K562 (cell line): ENCODE data around the gene MAD1L1. TPM values are rescaled to one million over a fixed set of nuclear protein-coding genes. Genes with fewer than 3 reads are reported as not detected.
A peak's percentile ranks its signal among the peaks of the same experiment; 100 is the strongest.

Source experiments
- ATAC-seq: fragments of 200-7000 bp; cut with Tn5 transposase; 3 replicates; pipeline ENCODE4 v1.9.1; 2020; ENCODE audit warnings: moderate library complexity
- BruUV-seq: library from RNA; stranded (reverse); fragments of 400-500 nt; replicated peaks from 2 replicates; lab custom pipeline; 2021; lab: Mats Ljungman, UMichigan
- CTCF ChIA-PET: fragments of 300-600 bp; formaldehyde crosslinking; extraction: SDS; loops from one replicate; lab custom pipeline; 2021; ENCODE audit warnings: low intra/inter-chr PET ratio; lab: Yijun Ruan, JAX
- POLR2A ChIA-PET: fragments of 300-600, 350-650 bp; sonication (Branson Sonifier 250); formaldehyde crosslinking; extraction: SDS; loops from one replicate; lab custom pipeline; 2021; ENCODE audit warnings: antibody characterized with exemption, inconsistent platforms; lab: Yijun Ruan, JAX
- DNase-seq, 4 experiments: peaks; one replicate each; pipeline versions ENCODE4 v3.0.0 to v3.0.0-alpha.2; 2011 to 2018; ENCODE audit warnings: low spot score in 3 of 4, mixed read lengths in 3 of 4; ENCODE audit errors: extremely low read depth in 1 of 4
- FAIRE-seq: peaks from 2 replicates; lab custom pipeline; 2011; peaks lifted over from hg19 to GRCh38; lab: Jason Lieb, UNC
- H2AFZ ChIP-seq: 2 replicates; pipeline ENCODE4 v1.6.0; 2011; ENCODE audit warnings: low read depth, low read length, control low read depth, inconsistent platforms
- H3K27ac ChIP-seq: fragments of 200-600 bp; 3 replicates; pipeline ENCODE4 v1.8.0; 2011; ENCODE audit warnings: low read depth, mild to moderate bottlenecking, control low read depth, inconsistent platforms, low read length, moderate library complexity, mixed read lengths; ENCODE audit errors: extremely low read depth
- H3K27me3 ChIP-seq, 2 experiments: fragments of 300-600 bp in 1 of 2; 2 replicates in 1 of 2; 3 replicates in 1 of 2; pipeline versions ENCODE4 v1.6.0 to v1.8.0; 2011; ENCODE audit warnings: inconsistent platforms in 2 of 2, low read length in 2 of 2, mild to moderate bottlenecking in 1 of 2, mixed read lengths in 1 of 2, moderate library complexity in 1 of 2; ENCODE audit not compliant: control insufficient read depth in 2 of 2, insufficient read depth in 2 of 2
- H3K36me3 ChIP-seq: fragments of 300-600 bp; 3 replicates; pipeline ENCODE4 v1.8.0; 2011; ENCODE audit warnings: mild to moderate bottlenecking, low read length, inconsistent platforms; ENCODE audit not compliant: control insufficient read depth, insufficient read depth
- H3K4me1 ChIP-seq, 2 experiments: fragments of 200-600 bp in 1 of 2; replicated peaks in 1 of 2; 2 replicates in 1 of 2; 3 replicates in 1 of 2; pipeline versions ENCODE4 v1.5.1 to v1.8.0; 2011; ENCODE audit warnings: inconsistent platforms in 2 of 2, low read length in 2 of 2, mild to moderate bottlenecking in 1 of 2, mixed read lengths in 1 of 2, moderate library complexity in 1 of 2; ENCODE audit not compliant: control insufficient read depth in 2 of 2, insufficient read depth in 2 of 2
- H3K4me2 ChIP-seq: 2 replicates; pipeline ENCODE4 v1.6.1; 2011; ENCODE audit warnings: low read length, control low read depth, inconsistent platforms, mixed read lengths; ENCODE audit not compliant: insufficient read depth
- H3K4me3 ChIP-seq: fragments of 200-600 bp; sonication (generic), shearing (Covaris generic); 2 replicates; pipeline ENCODE4 v1.5.1; 2016; ENCODE audit warnings: control low read depth, inconsistent platforms
- H3K79me2 ChIP-seq: fragments of 200-600 bp; 3 replicates; pipeline ENCODE4 v1.8.0; 2011; ENCODE audit warnings: low read length, inconsistent platforms; ENCODE audit not compliant: control insufficient read depth, insufficient read depth
- H3K9ac ChIP-seq, 2 experiments: 2 replicates each; pipeline versions ENCODE4 v1.6.0 to v1.6.1; 2011; ENCODE audit warnings: low read depth in 2 of 2, low read length in 2 of 2, control low read depth in 1 of 2, inconsistent platforms in 1 of 2, mild to moderate bottlenecking in 1 of 2, mixed read lengths in 1 of 2; ENCODE audit not compliant: insufficient read depth in 1 of 2
- H3K9me1 ChIP-seq: one replicate; pipeline ENCODE4 v1.6.0; 2011; ENCODE audit warnings: inconsistent platforms, mild to moderate bottlenecking, low read length, moderate library complexity; ENCODE audit not compliant: control insufficient read depth, insufficient read depth
- H3K9me3 ChIP-seq: replicated peaks from 2 replicates; pipeline ENCODE4 v1.5.1; 2011; ENCODE audit warnings: low read depth, low read length, inconsistent platforms; ENCODE audit not compliant: control insufficient read depth, insufficient read depth
- H4K20me1 ChIP-seq: replicated peaks from 2 replicates; pipeline ENCODE4 v1.6.1; 2011; ENCODE audit warnings: low read length, inconsistent platforms, mixed read lengths; ENCODE audit not compliant: control insufficient read depth, insufficient read depth
- MEF2A ChIP-seq: IDR thresholded peaks from 2 replicates; pipeline ENCODE4 v1.6.1; 2011; ENCODE audit warnings: low read depth, mild to moderate bottlenecking, low read length, moderate library complexity; ENCODE audit not compliant: control insufficient read depth
- MTA2 ChIP-seq: fragments of 450-650 bp; IDR thresholded peaks from 2 replicates; pipeline ENCODE4 v1.6.1; 2016; ENCODE audit warnings: low read depth
- POLR2G ChIP-seq: fragments of 200-400 bp; formaldehyde crosslinking; IDR thresholded peaks from 2 replicates; pipeline ENCODE4 v1.6.1; 2017; ENCODE audit warnings: low read depth, mild to moderate bottlenecking, antibody characterized with exemption, low read length, moderate library complexity
- RBBP5 ChIP-seq: fragments of 200-600 bp; sonication (generic); IDR thresholded peaks from 2 replicates; pipeline ENCODE4 v1.6.1; 2012; ENCODE audit warnings: borderline replicate concordance, mild to moderate bottlenecking, low read length, control low read depth, inconsistent platforms; ENCODE audit not compliant: insufficient read depth, poor library complexity, severe bottlenecking
- SRSF3 ChIP-seq: fragments of 200-400 bp; formaldehyde crosslinking; IDR thresholded peaks from 2 replicates; pipeline ENCODE4 v1.6.1; 2016; ENCODE audit warnings: mild to moderate bottlenecking, low read length, moderate library complexity; ENCODE audit not compliant: insufficient read depth
- WGBS: fragments of 100-300 bp; shearing (Covaris generic); methylation state at CpG from one replicate; pipeline ENCODE4 v1.1.6; 2016; ENCODE audit warnings: low coverage, mixed read lengths; ENCODE audit not compliant: insufficient coverage; ENCODE audit errors: missing lambda C conversion rate; 5-methylcytosine and 5-hydroxymethylcytosine counted together
- in situ Hi-C: fragments of 300-500 bp; cut with MboI; formaldehyde crosslinking; loops from 4 replicates; pipeline ENCODE4 v1.15.0; 2018; ENCODE audit warnings: inconsistent platforms, mixed read lengths
- intact Hi-C: fragments of 100-400 bp; cut with micrococcal nuclease; formaldehyde crosslinking; loops from 2 replicates; pipeline ENCODE4 v1.14.2; 2022
- polyA plus RNA-seq, 8 experiments: library from polyadenylated mRNA; depleted of rRNA in 4 of 8; stranded (reverse) in 5 of 8; unstranded in 3 of 8; fragments of >200 nt; fragmentation: Nextera tagmentation in 2 of 8; fragmentation: Illumina TruSeq in 1 of 8; extraction: Ambion mirVana in 2 of 8; extraction: Trizol in 1 of 8; gene quantifications; 2 replicates each; pipeline versions ENCODE4 v1.2.1 to v1.2.3, GENCODE V29; 2011 to 2014; ENCODE audit warnings: inconsistent platforms in 1 of 8, missing spikeins in 1 of 8
- total RNA-seq, 7 experiments: library from RNA; depleted of rRNA in 6 of 7; stranded (reverse); fragments of >200 nt in 6 of 7; fragmentation: Illumina TruSeq in 2 of 7; extraction: Trizol in 2 of 7; gene quantifications; 2 replicates each; pipeline versions ENCODE4 v1.2.1 to v1.2.3, GENCODE V29; 2011 to 2021; ENCODE audit warnings: low replicate concordance in 1 of 7

MAD1L1 gene
- total and polyA plus RNA-seq, 9 of the 15 experiments (the other 6 are each of a cell fraction or from before 2014, with no cell fraction given) = 1.7 to 89.7 (median 18.0) TPM

DNA sequence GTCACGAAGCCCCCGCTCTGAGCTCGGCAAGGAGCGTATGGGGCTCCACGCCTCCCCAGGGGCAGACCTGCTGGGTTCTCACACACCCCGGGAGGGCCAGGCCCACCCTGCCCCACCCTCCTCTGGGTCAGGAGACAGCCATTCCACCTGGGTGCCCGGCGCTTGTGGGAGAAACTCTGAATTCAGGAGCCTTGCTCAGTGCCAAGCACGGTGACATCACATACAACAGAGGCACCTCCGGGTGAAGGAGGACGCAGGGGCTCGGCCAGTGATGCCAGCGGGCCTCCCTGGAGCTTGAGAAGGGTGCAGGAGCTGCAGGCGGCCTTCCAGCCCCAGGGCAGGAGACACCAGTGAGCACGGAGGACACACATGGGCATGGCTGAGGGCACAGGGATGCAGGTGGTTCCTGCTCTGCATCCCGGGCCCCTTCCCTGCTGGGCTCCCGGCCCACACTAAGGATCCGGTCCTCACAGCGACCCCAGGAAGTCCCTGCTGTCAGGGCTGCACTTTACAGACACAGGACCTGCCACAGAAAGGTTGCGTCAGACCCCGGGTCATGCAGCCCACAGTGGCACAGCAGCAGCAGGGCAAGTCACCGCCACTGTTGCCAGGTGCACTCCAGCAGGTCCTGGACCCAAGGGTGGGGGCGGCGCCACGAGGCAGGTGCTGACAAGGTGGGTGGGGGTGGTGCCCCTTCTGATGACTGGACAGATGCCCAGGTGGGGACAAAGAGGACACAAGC is 108.0 kb downstream of the MAD1L1 start:
- CTCF ChIA-PET = no interaction called here
- H3K9ac ChIP-seq = no peak overlapping the region; a peak in 1 of 4 replicates
- in situ Hi-C loops = no loop called here

DNA sequence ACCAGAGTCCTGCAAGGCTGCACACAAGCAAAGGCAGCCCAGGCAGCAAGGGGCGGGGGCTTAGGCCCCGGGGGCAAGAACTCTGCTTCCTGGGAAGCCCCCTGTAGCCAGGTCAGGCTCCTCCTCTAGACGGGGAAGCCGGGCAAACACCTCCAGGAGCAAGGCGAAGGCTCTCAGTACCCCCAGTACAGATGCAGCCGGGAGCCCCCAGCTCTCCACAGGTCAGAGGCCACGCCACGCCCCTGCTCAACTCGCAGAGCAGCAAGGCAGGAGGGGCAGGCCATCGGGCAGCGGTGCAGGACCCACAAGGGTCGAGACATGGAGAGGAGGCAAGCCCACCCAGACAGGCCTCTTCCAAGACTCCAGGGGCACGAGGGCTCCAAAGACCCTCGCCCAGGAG is 108.8 kb downstream of the MAD1L1 start:
- H3K9me1 ChIP-seq = no peaks in the 10 kb centered on the region
- H4K20me1 ChIP-seq = peaks cover 5% of the 10 kb centered on the region; the same call in 1 of the 2 replicates
- peaks cover 0 to 44% of the 10 kb centered on the region in 2 experiments; a peak in 2 of 5 replicates for H3K4me1 ChIP-seq
- no TSS peak for BruUV-seq
- no peak overlapping the region for H3K4me3 ChIP-seq
- DNase-seq (no peak), ATAC-seq (no peak), FAIRE-seq (no peak)
- no peaks in the 10 kb centered on the region for H3K27me3 ChIP-seq
- intact Hi-C loops = no loop called here
- H2AFZ ChIP-seq = no peak overlapping the region
- H3K4me2 ChIP-seq = no peak overlapping the region
- POLR2A ChIA-PET = no interaction called here
- no peak for TF ChIP-seq RBBP5
- no peaks in the 10 kb centered on the region for H3K9me3 ChIP-seq
- H3K36me3 ChIP-seq = peaks cover 10% of the 10 kb centered on the region; the same call in 1 of the 3 replicates
- H3K9ac ChIP-seq = no peak overlapping the region; a peak in 1 of 4 replicates
- H3K79me2 ChIP-seq = no peaks in the 10 kb centered on the region
- in situ Hi-C loops = no loop called here
- CTCF ChIA-PET = no interaction called here
- WGBS = 80% methylated on average over 11 of the region's 14 CpGs
- no peak overlapping the region for H3K27ac ChIP-seq

More for the DNA sequence above, 108.0 kb downstream of the MAD1L1 start:
- intact Hi-C loops = no loop called here
- 87% methylated on average over 16 of the region's 25 CpGs for WGBS
- Histone ChIP-seq H3K27me3 (no peaks in the 10 kb centered on the region), H3K9me1 (no peaks in the 10 kb centered on the region), H3K36me3 (peaks cover 13% of the 10 kb centered on the region; the same call in 1 of the 3 replicates), H3K27ac (no peak overlapping the region), H2AFZ (no peak overlapping the region), H3K79me2 (no peaks in the 10 kb centered on the region), H4K20me1 (peaks cover 5% of the 10 kb centered on the region; the same call in 1 of the 2 replicates), H3K4me3 (no peak overlapping the region), H3K9me3 (no peaks in the 10 kb centered on the region), H3K4me1 (peaks cover 0 to 43% of the 10 kb centered on the region in 2 experiments; a peak in 2 of 5 replicates), H3K4me2 (no peak overlapping the region)
- ATAC-seq (no peak), FAIRE-seq (no peak), DNase-seq (no peak)
- POLR2A ChIA-PET = no interaction called here
- no TSS peak for BruUV-seq
- TF ChIP-seq MEF2A (no peak), MTA2 (no peak), SRSF3 (no peak), POLR2G (0 out of 2 replicates have a peak, but pooled peaks have one; percentile 6)
